NCI-H446 (cell line): ENCODE measurements around the gene LPP.
A peak's percentile ranks its signal among the peaks of the same experiment; 100 is the strongest.

Experiments used
- DNase-seq, 2 experiments: peaks; one replicate each; lab custom pipeline; 2025; lab: John Stamatoyannopoulos, UW

Gene LPP

GRCh38 chr3:188518416-188518815 lies 364.5 kb downstream of the LPP start:
- DNase-seq, result no peak

- no peak for DNase-seq
Observed at GRCh38 chr3:188518835-188519452, 365.0 kb downstream of the LPP start.

- DNase-seq, result no peak
Observed at GRCh38 chr3:188520466-188520865, 366.5 kb downstream of the LPP start.

- no peak for DNase-seq
Observed at GRCh38 chr3:188522115-188522514, 368.2 kb downstream of the LPP start.

GRCh38 chr3:188523291-188523690 lies 369.3 kb downstream of the LPP start:
- DNase-seq, result no peak

- DNase-seq, result no peak
Observed at GRCh38 chr3:188524052-188524451, 370.1 kb downstream of the LPP start.

- no peak for DNase-seq
Observed at GRCh38 chr3:188526057-188526456, 372.1 kb downstream of the LPP start.

GRCh38 chr3:188527389-188527788 lies 373.4 kb downstream of the LPP start:
- no peak for DNase-seq

- DNase-seq, result peak in 1 of 2 experiments; percentile 55
Observed at GRCh38 chr3:188528396-188528795, 374.4 kb downstream of the LPP start.

GRCh38 chr3:188529228-188529627 lies 375.3 kb downstream of the LPP start:
- no peak for DNase-seq

- DNase-seq, result no peak
Observed at GRCh38 chr3:188530226-188530625, 376.3 kb downstream of the LPP start.

- no peak for DNase-seq
Observed at GRCh38 chr3:188531210-188531609, 377.3 kb downstream of the LPP start.

GRCh38 chr3:188533172-188533571 lies 379.2 kb downstream of the LPP start:
- no peak for DNase-seq

GRCh38 chr3:188533612-188534357 lies 379.8 kb downstream of the LPP start:
- no peak for DNase-seq

GRCh38 chr3:188534633-188535032 lies 380.7 kb downstream of the LPP start:
- DNase-seq, result no peak

- DNase-seq, result no peak
Observed at GRCh38 chr3:188537606-188538005, 383.6 kb downstream of the LPP start.

- no peak for DNase-seq
Observed at GRCh38 chr3:188539037-188539436, 385.1 kb downstream of the LPP start.

- DNase-seq, result peak in 1 of 2 experiments; percentile 84
Observed at GRCh38 chr3:188539631-188540194, 385.8 kb downstream of the LPP start.

- no peak for DNase-seq
Observed at GRCh38 chr3:188542196-188542595, 388.2 kb downstream of the LPP start.

GRCh38 chr3:188544012-188544411 lies 390.1 kb downstream of the LPP start:
- no peak for DNase-seq

GRCh38 chr3:188546835-188547670 lies 393.1 kb downstream of the LPP start:
- no peak for DNase-seq

- DNase-seq, result no peak
Observed at GRCh38 chr3:188553569-188553968, 399.6 kb downstream of the LPP start.
